ENCODE measurements around the gene TMSB4X.

- no peak for TF ChIP-seq CTCF (IDR thresholded peaks at IDR 0.05)
- TF ChIP-seq POLR2A (IDR thresholded peaks at IDR 0.05): no peak
- no peak for TF ChIP-seq EP300 (IDR thresholded peaks at IDR 0.05)
Measured at GRCh38 chrX:13023979-13024378, 49.1 kb downstream of the TMSB4X start.

All from tibial nerve (tissue), 4 donors.